ENCODE measurements around the gene PHLDB1. TPM values are rescaled to one million over a fixed set of nuclear protein-coding genes. Genes with fewer than 3 reads are reported as not detected.

PHLDB1 gene
- total RNA-seq, 1 donor: 93.5 TPM

- no peak overlapping the region for H3K4me3 ChIP-seq (ENCODE audit: low read depth, low read length)
- no peak for DNase-seq (ENCODE audit: low read depth)
- TF ChIP-seq CTCF (IDR thresholded peaks at IDR 0.05; ENCODE audit: insufficient read depth, low read length): no peak
Measured at GRCh38 chr11:118635237-118635591, 27.8 kb downstream of the PHLDB1 start.

- no peak overlapping the region for H3K4me3 ChIP-seq (ENCODE audit: low read depth, low read length)
- no peak for DNase-seq (ENCODE audit: low read depth)
- TF ChIP-seq CTCF (IDR thresholded peaks at IDR 0.05; ENCODE audit: insufficient read depth, low read length): no peak
Measured at GRCh38 chr11:118635642-118636041, 28.2 kb downstream of the PHLDB1 start.

- no peak for DNase-seq (ENCODE audit: low read depth)
- TF ChIP-seq CTCF (IDR thresholded peaks at IDR 0.05; ENCODE audit: insufficient read depth, low read length): no peak
- H3K4me3 ChIP-seq (ENCODE audit: low read depth, low read length): no peak overlapping the region
Measured at GRCh38 chr11:118636569-118637290, 29.3 kb downstream of the PHLDB1 start.

GRCh38 chr11:118638726-118639125 is 31.3 kb downstream of the PHLDB1 start:
- DNase-seq (ENCODE audit: low read depth): no peak
- no peak overlapping the region for H3K4me3 ChIP-seq (ENCODE audit: low read depth, low read length)
- no peak for TF ChIP-seq CTCF (IDR thresholded peaks at IDR 0.05; ENCODE audit: insufficient read depth, low read length)

- H3K4me3 ChIP-seq (ENCODE audit: low read depth, low read length): no peak overlapping the region
- no peak for DNase-seq (ENCODE audit: low read depth)
- TF ChIP-seq CTCF (IDR thresholded peaks at IDR 0.05; ENCODE audit: insufficient read depth, low read length): no peak
Measured at GRCh38 chr11:118639899-118640298, 32.5 kb downstream of the PHLDB1 start.

GRCh38 chr11:118640332-118641154 is 33.1 kb downstream of the PHLDB1 start:
- H3K4me3 ChIP-seq (ENCODE audit: low read depth, low read length): no peak overlapping the region
- no peak for TF ChIP-seq CTCF (IDR thresholded peaks at IDR 0.05; ENCODE audit: insufficient read depth, low read length)
- no peak for DNase-seq (ENCODE audit: low read depth)

Data from fibroblast of the aortic adventitia (primary cell).